PC-9 (cell line): ENCODE results near the gene PTPN2. TPM values are rescaled to one million over a fixed set of nuclear protein-coding genes. Genes with fewer than 3 reads are reported as not detected.

Source experiments
- BruUV-seq: library from RNA; stranded (reverse); fragments of 400-500 nt; replicated peaks from 2 replicates; lab custom pipeline; 2021; lab: Mats Ljungman, UMichigan
- CTCF ChIA-PET: fragments of 300-600 bp; sonication (Branson Sonifier 250); formaldehyde crosslinking; loops from one replicate; lab custom pipeline; 2022; ENCODE audit warnings: antibody characterized with exemption; lab: Charles Lee
- POLR2A ChIA-PET: fragments of 300-600 bp; sonication (Branson Sonifier 250); formaldehyde crosslinking; loops from one replicate; lab custom pipeline; 2022; ENCODE audit warnings: antibody characterized with exemption; ENCODE audit not compliant: unreplicated experiment; lab: Charles Lee
- DNase-seq, 2 experiments: peaks; one replicate each; pipeline versions ENCODE4 v3.0.0 to v3.0.0-alpha.2; 2015 to 2022; ENCODE audit warnings: mixed read lengths in 1 of 2
- H2AFZ ChIP-seq: fragments of 200-600 bp; sonication (generic); 2 replicates; pipeline ENCODE4 v1.8.1; 2017; ENCODE audit warnings: antibody characterized with exemption
- H3F3A ChIP-seq: fragments of 200-600 bp; sonication (generic); 2 replicates; pipeline ENCODE4 v1.8.1; 2017; ENCODE audit warnings: antibody characterized with exemption, mild to moderate bottlenecking, low read depth; ENCODE audit not compliant: insufficient read depth
- H3K27ac ChIP-seq: fragments of 200-600 bp; sonication (generic); 2 replicates; pipeline ENCODE4 v1.6.1; 2016; ENCODE audit warnings: mixed run types
- H3K27me3 ChIP-seq: fragments of 200-600 bp; sonication (generic); 2 replicates; pipeline ENCODE4 v1.6.1; 2016; ENCODE audit warnings: low read depth, mixed run types; ENCODE audit not compliant: insufficient read depth
- H3K36me3 ChIP-seq: fragments of 200-600 bp; sonication (generic); 2 replicates; pipeline ENCODE4 v1.6.1; 2016; ENCODE audit warnings: low read depth, mixed run types
- H3K4me1 ChIP-seq: fragments of 200-600 bp; sonication (generic); replicated peaks from 2 replicates; pipeline ENCODE4 v1.6.1; 2016; ENCODE audit warnings: mixed run types; ENCODE audit not compliant: insufficient read depth
- H3K4me2 ChIP-seq: fragments of 200-600 bp; sonication (generic); 2 replicates; pipeline ENCODE4 v1.6.1; 2017; ENCODE audit warnings: mixed run types
- H3K4me3 ChIP-seq: fragments of 200-600 bp; sonication (generic); 2 replicates; pipeline ENCODE4 v1.6.1; 2016; ENCODE audit warnings: mixed run types
- H3K79me2 ChIP-seq: fragments of 200-600 bp; sonication (generic); 2 replicates; pipeline ENCODE4 v1.6.1; 2017; ENCODE audit warnings: low read depth, mixed run types
- H3K9me2 ChIP-seq: fragments of 200-600 bp; sonication (generic); 2 replicates; pipeline ENCODE4 v1.8.1; 2017; ENCODE audit warnings: mild to moderate bottlenecking; ENCODE audit not compliant: insufficient read depth
- H3K9me3 ChIP-seq: fragments of 200-600 bp; sonication (generic); 2 replicates; pipeline ENCODE4 v1.8.1; 2016; ENCODE audit warnings: low read depth; ENCODE audit not compliant: insufficient read depth
- H4K20me1 ChIP-seq: fragments of 200-600 bp; sonication (generic); 2 replicates; pipeline ENCODE4 v1.8.1; 2017; ENCODE audit not compliant: insufficient read depth
- CTCF ChIP-seq: fragments of 200-600 bp; sonication (generic); conservative IDR thresholded peaks from 2 replicates; pipeline ENCODE4 v1.6.1; 2017; ENCODE audit warnings: mixed run types, antibody characterized with exemption, mild to moderate bottlenecking, moderate library complexity
- EZH2 ChIP-seq: fragments of 200-600 bp; sonication (generic); IDR thresholded peaks from 2 replicates; pipeline ENCODE4 v1.8.0; 2017; ENCODE audit warnings: antibody characterized with exemption, low read depth
- intact Hi-C: fragments of 100-400 bp; cut with micrococcal nuclease; formaldehyde crosslinking; loops from one replicate; pipeline ENCODE4 v1.10.0; 2022; ENCODE audit not compliant: unreplicated experiment
- total RNA-seq: library from RNA; stranded (reverse); gene quantifications from 2 replicates; pipeline ENCODE4 v1.2.3, GENCODE V29; 2021

The PTPN2 gene
- total RNA-seq, 1 experiment from 2014 or later: 78.1 TPM

GRCh38 chr18:12748671-12749070, 135.4 kb downstream of the PTPN2 start:
- Histone ChIP-seq H2AFZ (no peak overlapping the region), H3K9me2 (no peaks in the 10 kb centered on the region), H3K36me3 (no peaks in the 10 kb centered on the region), H3K27me3 (no peaks in the 10 kb centered on the region), H3K4me3 (no peak overlapping the region), H3K9me3 (no peaks in the 10 kb centered on the region), H3F3A (peaks cover under 1% of the 10 kb centered on the region; the same call in 1 of the 2 replicates), H3K79me2 (no peaks in the 10 kb centered on the region), H4K20me1 (no peaks in the 10 kb centered on the region), H3K4me1 (peaks cover 2% of the 10 kb centered on the region; the same call in 1 of the 2 replicates), H3K27ac (no peak overlapping the region), H3K4me2 (no peak overlapping the region)
- ChIA-PET POLR2A (no interaction called here), CTCF (interaction anchor here (0.7 kb wide), 1 partner anchor 336 kb away, joined by 4 read pairs; no protein-coding TSS in a partner anchor)
- no peak for DNase-seq
- intact Hi-C loops: no loop called here
- BruUV-seq: no TSS peak
- no peak for TF ChIP-seq EZH2
- TF ChIP-seq CTCF: no peak

- TF ChIP-seq EZH2 (no peak), CTCF (no peak)
Observed at GRCh38 chr18:12747530-12748315, 136.3 kb downstream of the PTPN2 start.

GRCh38 chr18:12745095-12745795, 138.8 kb downstream of the PTPN2 start:
- intact Hi-C loops: loop anchor here (2.0 kb wide), 1 partner anchor 18 kb away; no protein-coding TSS in a partner anchor
- no peaks in the 10 kb centered on the region for H3K79me2 ChIP-seq
- no peaks in the 10 kb centered on the region for H3K36me3 ChIP-seq
- H3K4me1 ChIP-seq: peaks cover 33% of the 10 kb centered on the region
- ChIA-PET CTCF (interaction anchor here (0.6 to 2.5 kb wide), 3 partner anchors 179 to 414 kb away, joined by 4 to 14 read pairs (median 10); no protein-coding TSS in a partner anchor), POLR2A (no interaction called here)
- H2AFZ ChIP-seq: no peak overlapping the region
- H3K9me2 ChIP-seq: no peaks in the 10 kb centered on the region
- no TSS peak for BruUV-seq
- H3K27me3 ChIP-seq: no peaks in the 10 kb centered on the region
- no peaks in the 10 kb centered on the region for H3K9me3 ChIP-seq
- H3K27ac ChIP-seq: no peak overlapping the region
- H3K4me3 ChIP-seq: no peak overlapping the region
- TF ChIP-seq EZH2 (no peak), CTCF (no peak)
- peaks cover 33% of the 10 kb centered on the region for H3F3A ChIP-seq
- no peak for DNase-seq
- H4K20me1 ChIP-seq: no peaks in the 10 kb centered on the region
- no peak overlapping the region for H3K4me2 ChIP-seq

More at GRCh38 chr18:12747530-12748315, 136.3 kb downstream of the PTPN2 start:
- no peak overlapping the region for H3K4me2 ChIP-seq
- no peak overlapping the region for H2AFZ ChIP-seq
- ChIA-PET POLR2A (no interaction called here), CTCF (no interaction called here)
- H3K4me3 ChIP-seq: no peak overlapping the region
- DNase-seq: no peak
- no peaks in the 10 kb centered on the region for H3K9me3 ChIP-seq
- peaks cover 11% of the 10 kb centered on the region for H3K4me1 ChIP-seq
- H3F3A ChIP-seq: peaks cover 10% of the 10 kb centered on the region; the same call in 1 of the 2 replicates
- no peaks in the 10 kb centered on the region for H3K27me3 ChIP-seq
- intact Hi-C loops: no loop called here
- no peaks in the 10 kb centered on the region for H4K20me1 ChIP-seq
- no peaks in the 10 kb centered on the region for H3K36me3 ChIP-seq
- no peak overlapping the region for H3K27ac ChIP-seq
- no TSS peak for BruUV-seq
- H3K79me2 ChIP-seq: no peaks in the 10 kb centered on the region
- no peaks in the 10 kb centered on the region for H3K9me2 ChIP-seq
